KBM-7 (cell line): ENCODE results near the gene NUDT8.
"Not testable (repeated sequence)": the region's sequence is repeated elsewhere in the genome, so short reads cannot be mapped to it uniquely, and the experiment has no call there.

Experiments
- DNase-seq: peaks from one replicate; pipeline ENCODE4 v3.0.0-alpha.2; 2015
- in situ Hi-C: fragments of 300-500 bp; cut with MboI; formaldehyde crosslinking; loops from 2 replicates; pipeline ENCODE4 v1.14.3; 2020; ENCODE audit warnings: low sequenced_read_pairs, low pct_unique_long_range_greater_than_20kb, mixed read lengths

Gene NUDT8

DNA sequence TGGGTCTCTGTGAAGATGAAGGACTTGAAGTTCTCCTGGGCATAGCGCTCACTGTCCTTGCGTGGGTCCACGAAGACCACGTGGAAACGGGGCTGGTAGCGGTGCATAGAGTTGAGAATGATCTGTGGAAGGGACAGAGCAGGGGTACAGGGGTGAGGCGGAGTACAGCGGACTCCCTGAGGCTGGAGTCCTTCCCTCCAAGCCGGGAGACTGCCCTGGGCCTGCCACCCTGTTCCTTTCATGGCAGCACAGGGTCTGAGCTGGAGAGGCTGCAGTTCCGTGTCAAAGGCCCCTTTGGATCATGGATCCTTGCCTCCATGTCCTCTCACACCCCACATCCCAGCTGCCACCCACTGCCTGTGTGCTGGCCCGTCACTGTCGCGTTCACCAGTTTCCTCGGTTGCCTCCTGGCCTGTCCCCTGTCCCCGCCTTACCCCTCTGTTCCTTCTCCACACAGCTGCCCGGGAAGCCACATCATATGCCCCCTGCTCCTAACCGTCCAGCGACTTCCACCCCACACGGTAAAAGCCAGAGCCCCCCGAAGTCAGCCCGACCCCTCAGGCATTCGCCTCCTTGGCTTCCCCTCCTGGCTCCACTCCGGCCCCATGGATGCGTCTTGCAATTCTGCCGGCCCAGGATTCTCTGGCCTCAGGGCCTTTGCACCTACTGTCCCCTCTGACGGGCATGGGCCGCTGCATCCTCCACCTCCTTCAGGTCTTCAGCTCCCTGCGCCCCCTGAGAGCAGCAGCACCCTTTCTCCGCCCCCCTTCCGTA lies 3.4 kb upstream of the NUDT8 start:
- DNase-seq = no peak
- in situ Hi-C loops = no loop called here

GRCh38 chr11:67632175-67632981 lies 2.6 kb upstream of the NUDT8 start:
- in situ Hi-C loops = no loop called here
- DNase-seq = no peak

DNA sequence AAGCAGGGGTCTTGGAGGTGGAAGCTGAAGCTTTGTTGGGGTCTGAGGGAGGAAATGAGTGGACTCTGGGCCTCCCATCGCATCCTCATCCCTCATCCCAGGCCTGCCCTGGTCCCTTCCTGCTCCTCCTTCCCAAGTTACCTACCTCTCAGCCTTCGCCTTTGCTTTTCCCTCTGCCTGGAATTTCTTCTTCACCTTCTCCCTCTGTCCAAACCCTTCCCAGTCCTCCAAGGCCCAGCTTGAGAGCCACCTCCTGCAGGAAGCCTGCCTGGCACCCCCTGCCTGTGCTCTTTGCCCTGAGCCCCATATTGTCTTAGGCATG lies 2.1 kb upstream of the NUDT8 start:
- no peak for DNase-seq
- in situ Hi-C loops = no loop called here

GRCh38 chr11:67631411-67631810 lies 1.7 kb upstream of the NUDT8 start:
- no peak for DNase-seq
- in situ Hi-C loops = no loop called here

GRCh38 chr11:67630943-67631331 lies 1.2 kb upstream of the NUDT8 start:
- in situ Hi-C loops = no loop called here
- DNase-seq = no peak

GRCh38 chr11:67630228-67630942 lies 648 bp upstream of the NUDT8 start:
- peak; percentile 94 for DNase-seq
- in situ Hi-C loops = no loop called here

DNA sequence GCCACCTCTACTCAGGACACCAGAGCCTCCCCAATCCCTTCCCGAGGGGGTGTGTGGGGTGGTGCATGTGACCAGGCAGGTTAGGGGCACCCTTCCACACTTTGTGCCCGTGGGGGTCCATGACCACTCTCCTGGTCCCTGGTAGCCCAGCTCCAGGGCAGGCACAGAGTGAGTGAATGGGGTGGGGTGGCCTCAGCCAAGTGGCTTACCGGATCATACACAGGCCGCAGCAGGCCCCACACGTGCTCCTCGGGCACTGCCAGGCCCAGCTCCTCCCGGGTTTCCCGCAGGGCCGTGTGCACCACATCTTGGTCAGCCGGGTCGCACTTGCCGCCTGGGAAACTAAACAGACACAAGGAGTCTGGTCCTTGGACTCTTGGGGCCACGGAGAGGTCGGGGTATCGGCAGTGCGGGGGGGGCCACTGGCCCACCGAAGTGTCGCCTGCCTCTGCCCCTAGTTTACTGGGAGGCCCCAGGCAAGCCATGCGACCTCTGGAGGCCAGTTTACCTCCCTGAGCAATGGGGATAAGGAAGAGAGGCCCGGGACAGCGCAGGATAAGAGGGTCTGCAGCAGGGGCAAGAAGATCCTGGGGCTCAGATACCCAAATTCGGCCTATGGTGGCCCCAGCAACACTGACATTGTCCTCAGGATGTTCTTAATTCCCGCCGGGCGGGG lies 889 bp downstream of the NUDT8 start:
- DNase-seq = no peak
- in situ Hi-C loops = no loop called here

GRCh38 chr11:67627812-67628624 lies 1.7 kb downstream of the NUDT8 start:
- in situ Hi-C loops = no loop called here
- DNase-seq = no peak

- in situ Hi-C loops = no loop called here
- no peak for DNase-seq
These were observed 2.3 kb downstream of the NUDT8 start for GRCh38 chr11:67627441-67627811.

DNA sequence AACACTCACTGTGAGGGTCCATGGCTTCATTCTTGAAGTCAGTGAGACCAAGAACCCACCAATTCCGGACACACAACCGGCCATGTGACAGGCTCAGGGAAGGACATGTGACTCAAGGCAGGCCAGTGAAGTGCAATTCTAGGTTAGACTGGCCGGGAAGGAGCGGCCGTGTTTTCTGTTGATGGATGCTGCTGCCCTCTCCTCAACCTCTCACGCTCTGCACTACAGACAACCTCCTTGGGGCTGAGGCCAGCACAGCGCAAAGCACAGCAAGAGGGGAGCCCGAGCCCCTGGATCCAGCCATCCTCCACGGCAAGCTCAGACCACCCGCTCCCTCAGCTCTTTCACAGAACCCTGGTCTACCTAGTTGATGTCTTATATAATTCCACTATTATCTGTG lies 2.8 kb downstream of the NUDT8 start:
- in situ Hi-C loops = no loop called here
- no peak for DNase-seq

GRCh38 chr11:67626131-67626833 lies 3.5 kb downstream of the NUDT8 start:
- in situ Hi-C loops, DNase-seq: not testable (repeated sequence)

- in situ Hi-C loops, DNase-seq: not testable (repeated sequence)
These were observed 5.9 kb downstream of the NUDT8 start for GRCh38 chr11:67623795-67624194.

- DNase-seq, in situ Hi-C loops: not testable (repeated sequence)
These were observed 6.8 kb downstream of the NUDT8 start for GRCh38 chr11:67622905-67623304.

DNA sequence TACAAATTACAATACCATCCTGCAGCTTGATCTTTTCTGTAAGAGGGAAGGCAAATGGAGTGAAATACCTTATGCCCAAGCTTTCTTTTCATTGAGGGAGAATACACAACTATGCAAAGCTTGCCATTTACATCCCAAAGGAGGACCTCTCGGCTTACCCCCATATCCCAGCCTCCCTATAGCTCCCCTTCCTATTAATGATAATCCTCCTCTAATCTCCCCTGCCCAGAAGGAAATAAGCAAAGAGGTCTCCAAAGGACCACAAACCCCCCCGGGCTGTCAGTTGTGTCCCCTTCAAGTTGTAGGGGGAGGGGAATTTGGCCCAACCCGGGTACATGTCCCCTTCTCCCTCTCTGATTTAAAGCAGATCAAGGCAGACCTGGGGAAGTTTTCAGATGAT lies 7.8 kb downstream of the NUDT8 start:
- in situ Hi-C loops, DNase-seq: not testable (repeated sequence)

DNA sequence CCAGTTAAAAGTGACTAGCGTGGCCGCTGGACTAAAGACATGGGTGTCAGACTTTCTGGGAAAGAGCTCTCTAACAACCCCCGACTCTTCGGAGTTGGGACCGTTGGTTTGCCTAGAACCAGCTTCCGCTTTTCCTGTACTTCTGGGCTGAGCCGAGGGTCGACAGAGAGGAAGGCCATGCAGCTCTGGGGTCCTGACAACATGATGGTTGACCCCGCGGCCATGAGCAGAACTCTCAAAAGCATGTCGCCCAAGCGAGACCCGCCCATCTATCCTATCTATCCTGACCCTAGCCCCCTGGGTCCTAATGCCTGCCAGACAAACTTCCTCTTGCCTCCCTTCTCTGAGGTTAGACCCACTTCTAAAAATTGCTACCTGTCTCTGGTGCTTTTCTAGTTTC lies 9.1 kb downstream of the NUDT8 start:
- DNase-seq, in situ Hi-C loops: not testable (repeated sequence)

DNA sequence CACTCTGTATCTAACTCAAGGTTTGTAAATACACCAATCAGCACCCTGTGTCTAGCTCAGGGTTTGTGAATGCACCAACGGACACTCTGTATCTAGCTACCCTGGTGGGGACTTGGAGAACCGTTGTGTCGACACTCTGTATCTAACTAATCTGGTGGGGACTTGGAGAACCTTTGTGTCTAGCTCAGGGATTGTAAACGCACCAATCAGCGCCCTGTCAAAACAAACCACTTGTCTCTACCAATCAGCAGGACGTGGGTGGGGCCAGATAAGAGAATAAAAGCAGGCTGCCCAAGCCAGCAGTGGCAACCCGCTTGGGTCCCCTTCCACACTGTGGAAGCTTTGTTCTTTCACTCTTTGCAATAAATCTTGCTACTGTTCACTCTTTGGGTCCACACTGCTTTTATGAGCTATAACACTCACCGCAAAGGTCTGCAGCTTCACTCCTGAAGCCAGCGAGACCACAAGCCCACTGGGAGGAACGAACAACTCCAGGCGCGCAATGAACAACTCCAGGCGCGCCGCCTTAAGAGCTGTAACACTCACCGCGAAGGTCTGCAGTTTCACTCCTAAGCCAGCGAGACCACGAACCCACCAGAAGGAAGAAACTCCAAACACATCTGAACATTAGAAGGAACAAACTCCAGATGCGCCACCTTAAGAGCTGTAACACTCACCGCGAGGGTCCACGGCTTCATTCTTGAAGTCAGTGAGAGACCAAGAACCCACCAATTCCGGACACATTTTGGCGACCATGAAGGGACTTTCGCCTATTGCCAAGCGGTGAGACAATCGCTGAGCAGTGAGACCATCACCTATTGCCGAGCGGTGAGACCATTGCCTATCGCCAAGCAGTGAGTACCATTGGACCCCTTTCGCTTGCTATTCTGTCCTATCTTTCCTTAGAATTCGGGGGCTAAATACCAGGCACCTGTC lies 9.8 kb downstream of the NUDT8 start:
- DNase-seq, in situ Hi-C loops: not testable (repeated sequence)
